ENCODE results near the gene ZNRF2.

- no peak for TF ChIP-seq TAF1 (IDR thresholded peaks at IDR 0.05; ENCODE audit: low read depth, low read length)
- no peak for TF ChIP-seq POLR2AphosphoS5 (IDR thresholded peaks at IDR 0.05; ENCODE audit: low read depth, low read length)
Observed at GRCh38 chr7:30253796-30254165, 30.6 kb upstream of the ZNRF2 start.

All from GM12891 (cell line).